Measurements from ENCODE around the gene TBC1D22A. TPM values are rescaled to one million over a fixed set of nuclear protein-coding genes. Genes with fewer than 3 reads are reported as not detected.

TBC1D22A gene
- total RNA-seq, 8 experiments from 2014 or later: 6.6 to 31.4 (median 12.3) TPM

- no peak overlapping the region for H3K27ac ChIP-seq
- ATAC-seq (replicated peaks in 6 of 8): no peak
- 71 to 100% (median 95%) methylated on average over 2 to 7 of the region's 15 CpGs; no CpG with 5 or more reads in 5 of the 10 experiments for WGBS, 10 experiments
- H3K4me3 ChIP-seq: no peak overlapping the region
- H3K4me1 ChIP-seq (replicated peaks in 1 of 2): no peaks in the 10 kb centered on the region
- in situ Hi-C loops (cut with MboI; ENCODE audit: low pct_unique_long_range_greater_than_20kb in 2 of 9, low sequenced_read_pairs in 9 of 9, unreplicated experiment in 9 of 9): no loop called here
Measured at GRCh38 chr22:47157093-47157420, 394.6 kb downstream of the TBC1D22A start.

- H3K27ac ChIP-seq: no peak overlapping the region
- WGBS, 10 experiments: 70 to 88% (median 84%) methylated on average over 2 to 13 of the region's 37 CpGs; no CpG with 5 or more reads in 3 of the 10 experiments
- in situ Hi-C loops (cut with MboI; ENCODE audit: low pct_unique_long_range_greater_than_20kb in 2 of 9, low sequenced_read_pairs in 9 of 9, unreplicated experiment in 9 of 9): no loop called here
- H3K4me1 ChIP-seq (replicated peaks in 1 of 2): no peaks in the 10 kb centered on the region
- no peak for ATAC-seq (replicated peaks in 6 of 8)
- no peak overlapping the region for H3K4me3 ChIP-seq
Measured at GRCh38 chr22:47157486-47158270, 395.2 kb downstream of the TBC1D22A start.

GRCh38 chr22:47158457-47158856 lies 396.0 kb downstream of the TBC1D22A start:
- WGBS, 10 experiments: 79 to 100% (median 80%) methylated on average over 1 to 6 of the region's 11 CpGs; no CpG with 5 or more reads in 7 of the 10 experiments
- no peak for ATAC-seq (replicated peaks in 6 of 8)
- H3K4me1 ChIP-seq (replicated peaks in 1 of 2): no peaks in the 10 kb centered on the region

GRCh38 chr22:47159592-47159991 lies 397.1 kb downstream of the TBC1D22A start:
- H3K4me3 ChIP-seq: no peak overlapping the region
- in situ Hi-C loops (cut with MboI; ENCODE audit: low pct_unique_long_range_greater_than_20kb in 2 of 9, low sequenced_read_pairs in 9 of 9, unreplicated experiment in 9 of 9): no loop called here
- H3K4me1 ChIP-seq (replicated peaks in 1 of 2): peaks cover 0 to 1% of the 10 kb centered on the region in 2 donors
- WGBS, 10 experiments: 94 to 100% (median 100%) methylated on average over 1 to 4 of the region's 4 CpGs; no CpG with 5 or more reads in 5 of the 10 experiments
- no peak for ATAC-seq (replicated peaks in 6 of 8)
- H3K27ac ChIP-seq: no peak overlapping the region

More at GRCh38 chr22:47158457-47158856, 396.0 kb downstream of the TBC1D22A start:
- Histone ChIP-seq H3K27ac (no peak overlapping the region), H3K4me3 (no peak overlapping the region)
- in situ Hi-C loops (cut with MboI; ENCODE audit: low pct_unique_long_range_greater_than_20kb in 2 of 9, low sequenced_read_pairs in 9 of 9, unreplicated experiment in 9 of 9): no loop called here

GRCh38 chr22:47160141-47160541 lies 397.7 kb downstream of the TBC1D22A start:
- no peak for ATAC-seq (replicated peaks in 6 of 8)
- 20 to 91% (median 80%) methylated on average over 1 to 5 of the region's 18 CpGs; no CpG with 5 or more reads in 6 of the 10 experiments for WGBS, 10 experiments

GRCh38 chr22:47160781-47161520 lies 398.5 kb downstream of the TBC1D22A start:
- in situ Hi-C loops (cut with MboI; ENCODE audit: low pct_unique_long_range_greater_than_20kb in 2 of 9, low sequenced_read_pairs in 9 of 9, unreplicated experiment in 9 of 9): no loop called here
- H3K4me3 ChIP-seq: no peak overlapping the region

More at GRCh38 chr22:47160141-47160541, 397.7 kb downstream of the TBC1D22A start:
- Histone ChIP-seq H3K4me1 (replicated peaks in 1 of 2) (peaks cover 5 to 7% of the 10 kb centered on the region in 2 donors), H3K27ac (no peak overlapping the region), H3K4me3 (no peak overlapping the region)
- in situ Hi-C loops (cut with MboI; ENCODE audit: low pct_unique_long_range_greater_than_20kb in 2 of 9, low sequenced_read_pairs in 9 of 9, unreplicated experiment in 9 of 9): no loop called here

GRCh38 chr22:47161631-47162030 lies 399.2 kb downstream of the TBC1D22A start:
- peak in 1 of 8 experiments; percentile 87 for ATAC-seq (replicated peaks in 6 of 8)
- 0 to 96% (median 66%) methylated on average over 1 to 8 of the region's 17 CpGs; no CpG with 5 or more reads in 3 of the 10 experiments for WGBS, 10 experiments
- H3K4me1 ChIP-seq (replicated peaks in 1 of 2): peaks cover 16 to 17% of the 10 kb centered on the region in 2 donors
- no peak overlapping the region for H3K27ac ChIP-seq
- no peak overlapping the region for H3K4me3 ChIP-seq
- in situ Hi-C loops (cut with MboI; ENCODE audit: low pct_unique_long_range_greater_than_20kb in 2 of 9, low sequenced_read_pairs in 9 of 9, unreplicated experiment in 9 of 9): no loop called here

More at GRCh38 chr22:47160781-47161520, 398.5 kb downstream of the TBC1D22A start:
- ATAC-seq (replicated peaks in 6 of 8): no peak
- WGBS, 10 experiments: 73 to 85% (median 81%) methylated on average over 1 to 7 of the region's 15 CpGs; no CpG with 5 or more reads in 4 of the 10 experiments
- Histone ChIP-seq H3K4me1 (replicated peaks in 1 of 2) (peaks cover 12 to 14% of the 10 kb centered on the region in 2 donors), H3K27ac (no peak overlapping the region)

GRCh38 chr22:47162865-47163264 lies 400.4 kb downstream of the TBC1D22A start:
- ATAC-seq (replicated peaks in 6 of 8): no peak
- WGBS, 10 experiments: 70 to 100% (median 90%) methylated on average over 1 to 2 of the region's 10 CpGs; no CpG with 5 or more reads in 7 of the 10 experiments

GRCh38 chr22:47163481-47163855 lies 401.0 kb downstream of the TBC1D22A start:
- Histone ChIP-seq H3K4me1 (replicated peaks in 1 of 2) (peaks cover 16 to 17% of the 10 kb centered on the region in 2 donors), H3K4me3 (no peak overlapping the region), H3K27ac (no peak overlapping the region)
- WGBS, 10 experiments: 82% methylated on average over 3 of the region's 10 CpGs; no CpG with 5 or more reads in 9 of the 10 experiments
- no peak for ATAC-seq (replicated peaks in 6 of 8)
- in situ Hi-C loops (cut with MboI; ENCODE audit: low pct_unique_long_range_greater_than_20kb in 2 of 9, low sequenced_read_pairs in 9 of 9, unreplicated experiment in 9 of 9): no loop called here

More at GRCh38 chr22:47162865-47163264, 400.4 kb downstream of the TBC1D22A start:
- Histone ChIP-seq H3K4me1 (replicated peaks in 1 of 2) (peaks cover 16 to 17% of the 10 kb centered on the region in 2 donors), H3K27ac (no peak overlapping the region), H3K4me3 (no peak overlapping the region)
- in situ Hi-C loops (cut with MboI; ENCODE audit: low pct_unique_long_range_greater_than_20kb in 2 of 9, low sequenced_read_pairs in 9 of 9, unreplicated experiment in 9 of 9): no loop called here

GRCh38 chr22:47163856-47164513 lies 401.5 kb downstream of the TBC1D22A start:
- Histone ChIP-seq H3K4me3 (no peak overlapping the region), H3K4me1 (replicated peaks in 1 of 2) (peaks cover 16 to 19% of the 10 kb centered on the region in 2 donors), H3K27ac (no peak overlapping the region)
- ATAC-seq (replicated peaks in 6 of 8): no peak
- WGBS, 10 experiments: 90% methylated on average over 6 of the region's 22 CpGs; no CpG with 5 or more reads in 9 of the 10 experiments
- in situ Hi-C loops (cut with MboI; ENCODE audit: low pct_unique_long_range_greater_than_20kb in 2 of 9, low sequenced_read_pairs in 9 of 9, unreplicated experiment in 9 of 9): no loop called here

- Histone ChIP-seq H3K4me3 (no peak overlapping the region), H3K27ac (no peak overlapping the region), H3K4me1 (replicated peaks in 1 of 2) (peaks cover 21 to 26% of the 10 kb centered on the region in 2 donors)
- 20 to 100% (median 73%) methylated on average over 1 to 11 of the region's 28 CpGs; no CpG with 5 or more reads in 3 of the 10 experiments for whole genome bisulfite sequencing, 10 experiments
- in situ Hi-C loops (cut with MboI; ENCODE audit: low pct_unique_long_range_greater_than_20kb in 2 of 9, low sequenced_read_pairs in 9 of 9, unreplicated experiment in 9 of 9): no loop called here
- ATAC-seq (replicated peaks in 6 of 8): peak in 5 of 8 experiments; percentile 32 to 74 (median 63)
Measured at GRCh38 chr22:47164514-47165337, 402.3 kb downstream of the TBC1D22A start.

Data from motor neuron (in vitro differentiated cells).